ENCODE data around the gene MGLL.
A peak's percentile ranks its signal among the peaks of the same experiment; 100 is the strongest.

Gene MGLL

DNA sequence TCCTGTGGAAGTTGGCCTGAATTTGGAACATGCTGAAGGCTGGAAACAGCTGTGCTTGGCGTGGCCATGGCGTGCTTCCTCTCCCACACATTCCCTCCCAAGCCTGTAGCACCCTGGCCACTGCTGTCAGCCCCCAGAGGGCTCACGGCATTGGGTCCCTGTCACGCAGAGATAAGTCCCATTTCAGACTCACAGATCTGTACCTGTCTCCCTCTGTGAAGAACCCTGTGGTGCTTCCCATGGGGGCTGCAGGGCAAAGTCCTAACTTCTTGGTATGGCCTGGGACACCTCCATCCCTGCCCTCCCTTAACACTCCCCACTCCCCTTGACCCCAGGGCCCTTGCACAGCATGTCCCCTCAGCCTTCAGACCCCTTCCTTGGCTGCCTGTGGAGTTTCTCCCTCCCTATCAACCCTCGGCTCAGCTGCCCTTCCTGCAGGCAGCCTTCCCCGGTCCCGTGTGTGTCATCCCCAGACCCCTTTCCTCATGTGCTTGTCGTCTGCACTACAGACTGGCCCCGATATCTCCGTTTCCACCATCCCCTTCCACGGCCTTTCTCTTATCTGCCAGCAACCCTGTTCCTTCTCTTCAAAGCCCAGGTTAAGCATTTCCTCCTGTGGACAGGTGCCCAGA is 120.9 kb downstream of the MGLL start:
- no peak for DNase-seq

DNA sequence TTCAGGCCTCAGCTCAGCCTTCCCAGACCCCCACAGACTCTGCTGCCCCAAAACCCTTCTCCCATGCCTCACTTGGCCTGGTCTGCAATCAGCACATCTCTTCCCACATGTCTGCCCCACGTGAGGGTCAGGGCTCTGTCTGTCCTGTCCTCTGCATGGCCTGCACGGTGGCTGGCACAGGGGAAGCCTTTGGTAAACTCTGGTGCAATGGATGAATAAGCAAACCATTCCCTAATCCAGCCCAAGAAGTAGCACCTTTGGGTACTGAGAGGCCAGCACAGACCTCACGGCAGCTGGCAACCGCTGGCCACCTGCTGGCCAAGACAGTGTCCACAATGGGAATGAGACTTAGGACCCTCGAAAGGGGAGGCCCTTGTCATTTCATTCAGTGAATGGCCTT is 121.9 kb downstream of the MGLL start:
- no peak for DNase-seq

DNA sequence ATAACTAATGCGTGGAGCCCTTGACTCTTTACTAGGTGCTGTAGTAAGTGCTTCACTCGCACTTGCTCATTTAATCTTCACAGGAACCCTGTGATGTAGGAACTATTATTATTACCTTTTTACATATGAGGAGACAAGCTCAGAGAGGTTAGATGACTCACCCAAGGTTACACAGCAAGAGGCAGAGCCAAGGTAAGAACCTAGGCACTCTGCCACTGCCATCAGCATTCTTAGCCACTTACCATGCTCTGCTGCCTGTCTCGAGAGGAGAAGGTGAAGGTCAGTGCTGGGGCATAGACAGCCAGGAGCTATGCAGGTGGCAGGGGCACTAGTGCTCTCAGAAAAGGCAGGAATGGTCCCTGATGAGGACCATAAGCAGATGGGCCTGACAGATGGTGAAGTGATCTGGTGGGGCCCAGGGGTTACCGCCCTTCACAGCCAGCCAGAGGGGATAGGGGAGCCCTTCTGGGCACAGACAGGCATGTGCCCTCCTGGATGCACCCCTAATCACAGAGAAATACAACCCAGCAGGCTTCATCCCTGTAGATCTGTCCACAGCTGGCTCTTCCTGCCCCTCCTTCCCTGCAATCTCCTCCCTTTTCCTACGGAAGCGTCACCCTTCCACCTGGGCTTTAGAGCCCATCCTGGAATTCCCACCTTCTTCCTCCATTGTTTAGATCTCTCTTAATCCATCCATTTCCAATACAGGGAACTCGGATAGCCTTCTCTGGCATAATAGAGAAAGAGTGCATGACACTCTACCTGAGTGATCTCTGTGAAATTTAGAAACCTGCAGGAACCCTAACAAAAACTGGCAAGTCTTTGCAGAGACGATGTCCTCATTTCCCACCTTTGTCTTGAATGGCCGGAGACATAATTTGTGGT is 122.7 kb downstream of the MGLL start:
- no peak for DNase-seq

DNA sequence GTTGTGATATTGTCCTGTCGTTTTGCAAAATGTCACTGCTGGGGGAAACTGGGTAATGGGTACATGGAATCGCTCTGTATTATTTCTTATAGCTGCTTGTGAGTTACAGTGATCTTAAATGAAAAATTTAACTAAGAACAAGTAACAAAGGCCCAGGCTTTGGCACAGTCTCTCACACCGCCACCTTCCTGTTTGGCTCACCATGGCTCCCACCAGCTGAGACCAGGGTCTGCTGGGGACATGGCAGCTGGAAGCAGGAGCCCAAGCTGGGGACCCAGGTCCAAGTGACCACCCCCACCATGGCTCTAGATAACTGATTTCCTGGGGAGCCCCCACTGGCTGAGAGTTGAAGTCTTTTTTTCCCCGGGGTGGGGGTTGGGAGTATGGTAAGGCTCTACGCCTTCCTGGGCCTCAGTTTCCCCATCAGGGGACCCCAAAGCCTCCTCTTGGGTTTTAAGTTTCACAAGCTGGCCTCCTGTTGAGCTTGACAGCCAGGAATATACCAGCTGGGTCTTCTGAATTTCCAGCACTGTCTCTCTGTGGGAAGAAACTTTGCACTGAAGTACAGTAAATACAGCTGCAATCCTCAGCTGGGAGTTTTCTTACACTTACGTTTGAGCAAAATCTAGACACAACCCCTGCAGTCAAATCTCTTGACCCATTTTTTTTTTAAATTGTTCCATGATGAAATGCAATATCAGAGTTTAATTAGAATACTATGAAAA is 123.5 kb downstream of the MGLL start:
- DNase-seq = no peak

DNA sequence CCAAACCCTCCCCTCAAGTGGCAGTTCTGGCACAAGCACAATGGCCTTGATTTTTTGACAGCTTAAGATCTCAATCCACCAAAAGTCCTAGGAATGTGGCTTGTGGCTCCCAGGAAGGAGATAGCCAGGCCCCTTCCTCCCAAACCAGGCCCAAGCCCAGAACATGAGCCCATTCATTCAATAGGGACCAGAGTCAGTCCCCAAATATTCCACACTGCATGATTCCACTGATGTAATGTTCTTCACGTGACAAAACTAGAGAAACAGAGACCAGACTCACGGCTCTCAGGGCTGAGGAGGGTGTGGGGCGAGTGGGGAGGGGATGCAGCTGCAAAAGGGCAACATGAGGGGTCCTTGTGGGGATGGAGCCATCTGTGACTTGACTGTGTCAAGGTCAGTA is 124.0 kb downstream of the MGLL start:
- DNase-seq = no peak

DNA sequence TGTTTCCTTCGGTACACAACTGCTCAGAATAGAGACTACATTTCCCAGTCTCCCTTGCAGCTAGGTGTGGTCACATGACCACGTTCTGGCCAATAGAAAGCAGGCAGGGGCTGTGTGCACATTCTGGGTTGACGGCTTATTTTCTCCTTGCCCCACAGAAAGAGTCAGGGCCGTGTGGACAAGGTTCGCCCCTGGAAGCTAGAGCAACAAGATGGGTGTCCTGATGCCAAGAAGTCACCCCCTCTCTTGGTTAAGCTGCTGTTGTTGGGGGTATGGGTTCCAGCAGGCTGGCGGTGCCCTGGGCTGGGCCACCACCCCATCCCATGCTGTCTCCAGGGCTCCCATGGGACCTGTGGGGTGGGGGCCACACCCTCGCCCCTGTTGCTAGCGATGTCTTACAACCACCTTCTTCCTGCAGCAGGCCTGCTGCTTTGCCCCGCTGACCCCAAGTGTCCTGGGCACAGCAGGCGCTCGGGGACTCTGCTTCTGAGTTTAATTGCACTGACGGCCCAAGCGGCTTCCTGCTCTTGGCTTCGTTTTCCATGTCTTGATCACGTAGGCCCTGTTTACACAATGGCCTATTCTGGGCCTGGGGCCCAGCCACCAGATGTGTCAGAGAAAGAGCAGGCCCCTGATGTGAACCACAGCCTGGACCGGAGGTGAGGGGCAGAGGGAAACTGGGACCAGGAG is 124.6 kb downstream of the MGLL start:
- peak in 2 of 3 experiments; percentile 58 to 67 for DNase-seq

DNA sequence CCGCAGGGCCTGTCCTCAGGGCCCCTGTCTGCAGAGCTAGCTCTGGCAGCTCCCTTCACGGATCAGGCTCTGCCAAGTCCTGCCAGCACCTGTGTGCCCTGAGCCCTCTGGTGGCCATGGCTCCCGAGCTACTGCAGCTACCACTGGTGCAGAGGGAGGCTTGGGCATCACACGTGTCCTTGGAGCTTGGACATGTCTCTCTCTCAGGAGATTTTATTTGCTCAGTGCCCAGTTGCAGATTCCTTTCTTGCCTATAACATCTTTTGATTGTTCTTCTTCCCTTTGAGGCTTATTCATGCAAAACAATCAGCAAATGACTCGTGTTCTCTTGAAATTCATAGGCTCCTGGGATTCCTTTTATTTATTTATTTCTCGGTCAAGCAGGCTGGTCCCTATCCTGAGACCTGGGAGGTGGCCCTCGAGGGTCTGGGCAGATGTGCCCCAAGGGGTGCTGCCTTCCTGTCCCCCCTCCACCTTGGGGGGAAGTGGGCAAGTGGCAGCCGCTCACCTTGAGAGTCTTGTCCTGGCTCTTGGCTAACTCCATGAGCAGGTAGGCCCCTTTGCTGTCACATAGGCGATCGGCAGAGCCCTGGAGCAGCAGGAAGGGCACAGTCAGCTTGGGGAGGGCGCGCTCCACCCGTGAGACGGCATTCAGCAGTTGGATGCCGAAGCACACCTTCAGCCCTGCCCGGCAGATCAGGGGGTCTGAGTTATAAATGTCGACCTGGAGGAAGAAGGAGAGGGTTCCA is 127.7 kb downstream of the MGLL start:
- peak; percentile 67 to 84 (median 67) for DNase-seq

DNA sequence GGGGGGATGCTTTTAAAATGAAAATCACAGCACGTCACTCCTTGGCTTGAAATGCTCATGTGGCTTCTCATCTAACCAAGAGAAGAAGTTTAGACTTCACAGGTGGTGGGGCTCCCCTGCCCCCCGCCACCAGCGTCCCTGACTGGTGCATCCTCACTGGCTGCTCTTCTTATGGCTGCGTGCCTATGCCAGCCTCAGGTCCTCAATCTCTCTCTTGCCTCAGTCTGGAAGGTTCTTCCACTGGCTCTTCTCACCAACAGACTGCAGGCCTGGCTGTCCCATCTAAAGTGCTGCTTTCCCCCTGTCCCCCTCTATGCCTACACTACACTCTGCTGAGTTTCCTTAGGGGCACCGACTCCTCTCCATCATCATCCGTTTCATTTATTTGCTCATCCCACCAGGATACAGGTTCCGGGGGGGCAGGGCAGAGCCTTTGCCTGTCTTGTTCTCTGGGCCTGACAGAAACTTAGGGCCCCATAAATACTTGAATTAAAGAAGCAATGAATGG is 128.9 kb downstream of the MGLL start:
- no peak for DNase-seq

DNA sequence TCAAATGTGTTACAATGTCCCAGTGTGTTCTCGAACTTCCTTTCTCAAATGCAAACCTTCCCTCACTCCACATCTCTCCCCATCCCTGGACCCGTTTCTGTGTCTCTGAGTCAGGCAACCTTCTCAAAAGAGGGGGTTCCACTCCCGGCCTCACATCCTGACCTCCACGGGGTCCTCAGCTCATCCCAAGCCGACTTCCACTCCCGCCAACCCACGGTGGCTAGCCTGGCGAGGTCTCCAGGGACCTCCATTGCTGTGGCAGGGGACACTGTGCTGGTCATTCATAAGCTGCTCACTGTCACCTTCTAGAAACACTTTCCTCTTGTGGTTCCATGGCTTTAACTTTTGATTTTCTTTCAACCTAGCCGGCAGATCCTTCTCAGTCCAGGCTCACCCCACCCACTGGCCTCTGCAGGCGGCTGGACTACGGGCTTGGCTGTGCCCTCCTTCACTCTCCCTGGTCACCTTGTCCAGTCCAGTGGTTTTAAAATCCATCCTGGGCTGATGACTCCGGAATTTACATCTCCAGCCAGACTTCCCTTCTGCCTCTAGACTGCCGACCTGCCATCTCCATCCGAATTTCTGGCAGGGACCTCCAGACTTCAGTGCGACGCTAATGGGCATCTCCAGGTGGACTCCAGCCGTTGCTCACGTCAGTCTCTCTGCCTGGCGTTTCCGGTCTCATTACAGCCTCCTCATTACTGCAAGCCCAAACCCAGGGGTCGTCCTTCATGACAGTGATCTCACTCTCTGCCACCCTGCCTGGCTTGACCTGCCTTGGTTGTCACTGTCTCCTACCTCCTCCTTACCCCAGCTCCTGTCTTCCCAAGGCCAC is 129.6 kb downstream of the MGLL start:
- DNase-seq = no peak

DNA sequence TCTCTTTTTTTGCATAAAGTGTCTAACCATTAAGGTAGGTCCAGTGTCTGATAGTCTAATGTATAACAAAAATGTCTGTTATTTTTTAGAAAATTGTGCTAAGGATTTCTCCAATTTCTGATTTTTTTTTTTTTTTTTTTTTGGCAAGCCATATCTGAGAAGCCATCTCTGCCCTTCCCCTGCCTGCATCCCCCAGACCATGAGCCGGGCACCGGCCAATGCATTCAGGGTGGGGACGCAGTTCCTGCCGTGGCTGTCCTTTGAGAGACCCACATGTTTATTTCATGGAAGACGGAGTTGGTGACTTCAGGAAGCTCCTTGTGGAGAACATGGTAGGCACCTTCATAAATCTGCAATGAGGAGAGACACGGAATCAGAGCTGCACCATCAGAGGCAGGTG is 130.3 kb downstream of the MGLL start:
- no peak for DNase-seq

DNA sequence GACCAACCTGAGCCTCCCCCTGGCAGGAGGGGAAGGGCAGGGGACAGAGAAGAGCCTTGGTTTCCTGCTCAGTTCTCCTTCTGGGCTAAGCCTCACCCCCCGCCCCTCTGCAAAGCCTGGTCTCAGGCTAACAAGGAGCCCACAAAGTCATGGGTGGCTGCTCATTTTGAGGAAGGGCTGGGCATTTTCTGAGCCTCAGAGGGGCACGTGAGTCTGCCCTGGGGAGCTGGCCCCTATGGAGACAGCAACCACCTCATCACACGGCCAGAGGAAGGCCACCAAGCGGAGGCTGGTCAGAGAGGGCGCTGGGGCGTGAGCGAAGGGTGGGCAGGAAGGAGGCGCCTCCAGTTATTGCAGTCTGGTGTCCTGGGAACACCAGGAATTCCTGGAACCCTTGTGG is 130.8 kb downstream of the MGLL start:
- no peak for DNase-seq

DNA sequence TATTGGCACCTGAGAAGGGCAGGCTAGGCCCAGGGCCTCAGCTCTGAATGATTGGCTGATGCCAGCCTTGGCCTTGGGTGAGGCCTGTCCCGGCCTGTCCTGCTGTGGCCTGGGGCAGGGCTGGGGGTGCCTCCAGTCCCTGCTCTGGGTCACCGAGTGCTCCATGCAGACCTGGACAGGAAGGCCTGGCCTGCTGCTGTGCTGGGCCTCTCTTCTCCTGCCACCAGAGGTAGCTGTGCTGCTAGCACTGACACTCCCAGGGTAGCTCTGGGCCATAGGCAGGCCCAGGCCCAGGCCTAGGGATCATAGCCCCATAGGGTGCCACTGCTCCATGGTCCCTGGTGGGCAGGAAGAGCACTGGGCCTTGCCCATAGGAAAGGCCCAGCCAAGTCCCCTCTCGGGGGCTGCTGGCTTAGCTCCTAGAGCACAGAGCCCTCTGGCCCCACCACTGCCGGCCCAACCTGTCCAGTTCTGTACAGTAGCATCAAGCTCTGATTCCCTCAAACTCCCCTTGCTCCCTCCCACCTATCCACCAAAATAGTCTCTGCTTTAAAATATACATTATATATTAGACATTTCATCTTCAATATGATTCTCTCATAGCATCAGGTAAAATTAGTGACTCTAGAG is 131.4 kb downstream of the MGLL start:
- DNase-seq = peak in 2 of 3 experiments; percentile 32 to 60

DNA sequence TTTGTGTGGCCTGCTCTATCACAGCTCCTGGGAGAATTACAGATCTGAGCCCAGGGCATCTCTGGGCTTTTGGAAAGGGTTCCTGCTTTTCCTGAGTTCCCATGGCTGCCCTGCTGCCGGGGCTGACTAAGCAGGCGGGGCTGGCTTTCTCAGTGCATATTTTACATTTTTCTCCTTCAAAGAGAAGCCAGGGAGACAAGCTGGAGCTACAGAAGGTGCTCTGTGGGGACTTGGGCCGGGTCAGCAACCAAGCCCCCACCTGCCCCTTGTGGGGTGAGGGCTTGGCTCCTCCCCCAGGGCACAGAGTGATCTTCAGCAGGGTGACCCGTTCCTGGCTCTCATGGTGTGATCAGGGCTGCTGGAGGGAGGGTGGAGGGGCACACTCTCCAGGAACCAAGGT is 132.2 kb downstream of the MGLL start:
- DNase-seq = no peak

DNA sequence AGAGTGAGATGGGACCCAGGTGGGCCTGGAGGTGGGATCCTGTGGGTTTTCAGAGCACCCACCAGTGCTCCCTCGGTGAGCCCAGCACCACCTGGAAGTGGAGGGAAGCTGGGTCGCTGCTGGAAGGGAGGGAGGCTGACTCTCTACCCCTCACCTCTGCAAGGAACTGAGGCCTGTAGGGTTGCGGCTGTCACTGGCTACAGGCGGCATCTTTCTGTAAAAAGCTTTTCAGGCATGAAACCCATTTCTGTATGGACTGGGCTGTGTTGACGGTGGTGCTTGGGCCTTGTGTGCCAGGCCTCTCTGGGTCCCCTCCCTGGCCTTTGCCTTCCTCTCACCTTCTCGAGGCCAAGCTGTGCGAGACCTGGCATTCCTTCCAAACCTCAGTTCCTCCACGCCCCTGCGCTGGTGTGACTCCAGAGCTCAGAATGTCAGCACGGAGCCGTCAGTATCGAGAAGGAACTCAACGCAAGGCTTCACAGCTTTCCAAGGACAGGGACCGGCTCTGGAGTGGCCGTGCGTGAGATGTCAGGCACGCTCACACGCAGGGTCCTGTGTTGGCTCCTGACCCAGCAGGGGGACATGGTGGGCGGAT is 133.0 kb downstream of the MGLL start:
- DNase-seq = no peak

DNA sequence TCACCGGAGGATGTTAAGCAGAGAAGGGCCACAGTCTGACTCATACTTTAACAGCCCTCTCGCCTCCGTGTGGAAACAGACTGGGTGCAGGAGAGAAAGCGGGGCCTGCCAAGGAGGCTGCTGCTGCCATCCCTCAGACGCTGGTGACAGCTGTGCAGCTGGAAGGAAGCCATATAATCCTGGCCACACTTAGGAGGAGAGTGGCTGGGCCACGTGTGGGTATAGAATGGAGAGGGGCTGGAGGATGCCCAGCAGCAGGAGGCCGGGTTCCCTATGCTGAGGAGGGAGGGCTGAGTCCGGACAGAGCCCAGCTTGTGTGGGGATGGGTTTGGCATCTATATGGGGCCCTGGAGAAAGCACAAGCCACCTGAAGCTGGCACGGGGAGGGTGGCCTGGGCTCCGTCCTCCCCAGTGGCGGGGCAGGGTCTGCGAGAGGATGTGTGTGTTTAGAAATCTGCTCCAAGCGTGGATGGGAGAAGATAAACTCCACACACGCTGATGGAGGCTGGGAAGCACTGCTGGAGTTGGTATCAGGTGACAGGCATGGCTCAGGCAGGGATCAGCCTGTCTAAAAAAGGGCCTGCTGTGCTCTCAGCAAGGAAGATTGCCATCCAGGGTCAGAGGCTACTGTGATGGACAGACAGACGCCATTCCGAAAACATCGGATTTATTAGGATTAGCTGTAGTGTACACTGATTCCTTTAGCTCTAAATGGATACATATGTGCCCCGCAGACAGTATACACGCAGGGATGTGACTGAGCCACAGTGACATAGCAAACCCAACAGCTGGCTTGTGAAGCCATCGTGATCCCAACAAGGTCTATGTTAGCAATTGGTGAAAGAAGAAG is 133.7 kb downstream of the MGLL start:
- no peak for DNase-seq

DNA sequence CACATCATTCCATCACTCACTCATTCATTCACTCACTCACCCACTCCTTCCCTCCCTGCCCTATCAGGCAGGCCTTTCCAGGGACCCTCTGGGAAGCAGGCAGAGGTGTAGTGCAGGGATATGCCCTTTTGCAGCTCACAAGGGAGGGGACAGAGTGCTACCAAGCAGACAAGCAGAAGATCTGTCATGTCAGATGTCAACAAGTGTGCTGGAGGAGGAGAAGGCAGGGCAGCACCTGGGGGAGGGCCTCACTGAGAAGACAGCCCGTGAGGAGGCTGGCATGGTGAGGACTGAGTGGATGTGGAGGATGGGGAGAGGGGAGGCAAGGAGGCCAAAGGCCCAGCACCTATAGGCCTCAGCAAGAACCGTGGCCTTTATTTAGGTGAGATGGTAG is 134.3 kb downstream of the MGLL start:
- DNase-seq = no peak

DNA sequence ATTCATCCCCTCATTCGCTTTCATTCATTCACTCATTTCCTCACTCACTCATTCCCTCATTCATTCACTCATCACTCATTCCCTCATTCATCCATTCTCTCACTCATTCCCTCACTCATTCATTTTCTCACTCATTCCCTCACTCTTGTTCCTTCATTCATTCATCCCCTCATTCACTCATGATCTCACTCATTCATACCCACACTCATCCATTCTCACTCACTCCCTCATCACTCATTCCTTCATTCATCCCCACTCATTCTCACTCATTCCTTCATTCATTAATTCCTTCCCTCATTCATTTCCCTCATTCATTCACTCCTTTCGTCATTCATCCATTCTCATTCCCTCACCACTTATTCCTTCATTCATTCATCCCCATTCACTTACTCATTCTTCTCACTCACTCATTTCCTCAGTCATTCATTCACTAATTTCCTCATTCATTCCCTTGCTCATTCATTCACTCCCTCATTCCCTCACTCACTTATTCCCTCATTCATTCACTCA is 135.0 kb downstream of the MGLL start:
- no peak for DNase-seq

DNA sequence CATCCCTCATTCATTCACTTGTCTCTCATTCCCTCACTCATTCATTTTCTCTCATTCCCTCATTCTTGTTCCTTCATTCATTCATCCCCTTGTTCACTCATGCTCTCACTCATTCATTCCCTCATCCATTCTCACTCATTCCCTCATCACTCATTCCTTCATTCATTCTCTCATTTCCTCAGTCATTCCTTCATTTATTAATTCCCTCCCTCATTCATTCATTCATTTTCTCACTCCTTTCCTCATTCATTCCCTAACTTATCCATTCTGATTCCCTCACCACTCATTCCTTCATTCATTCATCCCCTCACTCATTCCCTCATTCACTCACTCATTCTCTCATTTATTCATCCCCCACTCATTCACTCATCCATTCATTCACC is 135.8 kb downstream of the MGLL start:
- no peak for DNase-seq
